ENCODE measurements around the gene EIF5. TPM values are rescaled to one million over a fixed set of nuclear protein-coding genes. Genes with fewer than 3 reads are reported as not detected.

EIF5 gene
- total and polyA plus RNA-seq, 2 donors (not counting 3 experiments of a cell fraction or from before 2014, with no cell fraction given) = 175 to 313 TPM

DNA sequence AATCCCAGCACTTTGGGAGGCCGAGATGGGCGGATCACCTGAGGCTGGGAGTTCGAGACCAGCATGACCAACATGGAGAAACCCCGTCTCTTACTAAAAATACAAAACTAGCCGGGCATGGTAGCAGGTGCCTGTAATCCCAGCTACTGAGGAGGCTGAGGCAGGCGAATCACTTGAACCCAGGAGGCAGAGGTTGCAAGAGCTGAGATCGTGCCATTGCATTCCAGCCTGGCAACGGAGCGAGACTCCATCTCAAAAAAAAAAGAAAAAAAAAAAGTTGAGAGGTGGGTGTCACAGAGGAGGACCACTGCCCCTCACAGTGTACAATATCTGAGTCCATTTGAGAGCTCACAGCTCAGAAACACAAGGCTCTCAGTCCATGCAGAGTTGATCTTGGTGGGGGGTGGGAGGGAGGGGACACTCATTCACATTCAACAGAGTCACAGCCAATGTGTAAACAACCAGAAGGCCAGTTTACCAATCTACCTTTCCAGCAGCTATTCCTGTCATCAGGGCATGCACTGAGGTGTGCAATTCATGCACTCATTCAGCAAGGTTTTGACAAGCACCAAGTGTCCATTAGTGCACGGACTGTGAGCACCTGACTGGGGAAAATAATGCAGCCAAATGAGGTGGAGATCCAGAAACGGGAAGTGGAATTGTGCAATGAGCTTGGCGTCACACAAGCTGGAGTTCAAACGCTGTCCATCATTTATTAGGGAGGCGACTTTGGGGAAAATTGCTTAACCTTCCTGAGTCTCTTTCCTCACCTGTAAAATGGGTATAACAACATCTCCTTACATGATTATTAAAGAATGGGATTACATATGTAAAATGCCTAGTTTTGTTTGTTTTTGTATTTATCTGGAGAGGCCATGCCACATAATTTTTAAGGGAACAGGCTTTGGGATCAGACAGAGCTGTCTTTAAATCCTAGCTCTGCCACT is 4.4 kb upstream of the EIF5 start:
- H3K9ac ChIP-seq (replicated peaks; ENCODE audit: extremely low read depth, insufficient read depth, low read length) = no peak overlapping the region
- no peak overlapping the region for H2AFZ ChIP-seq (ENCODE audit: low read depth, low read length)
- H3K27ac ChIP-seq (ENCODE audit: insufficient read depth, low read depth, low read length) = no peak overlapping the region
- DNase-seq (ENCODE audit: low read depth, low spot score) (no peak), FAIRE-seq (no peak)
- ChIA-PET POLR2A (no interaction called here), CTCF (no interaction called here)
- intact Hi-C loops (cut with micrococcal nuclease) (no loop called here), dilution Hi-C loops (cut with MboI; ENCODE audit: extremely low pct_ligation_motif_present, low sequenced_read_pairs) (no loop called here)
- no TSS peak for BruUV-seq (replicated peaks)
- no peaks in the 10 kb centered on the region for H3K4me1 ChIP-seq (ENCODE audit: control insufficient read depth, extremely low read depth, insufficient read depth, low read length)
- no peaks in the 10 kb centered on the region for H3K9me3 ChIP-seq (replicated peaks; ENCODE audit: control insufficient read depth, insufficient read depth, low read length)
- H3K4me2 ChIP-seq (ENCODE audit: insufficient read depth, low read length) = no peak overlapping the region
- peaks cover 2 to 6% of the 10 kb centered on the region in 2 experiments for H3K27me3 ChIP-seq (ENCODE audit: control insufficient read depth in 2 of 2, insufficient read depth in 2 of 2, low read length in 2 of 2)
- H3K79me2 ChIP-seq (ENCODE audit: control insufficient read depth, insufficient read depth, low read length) = peaks cover 4% of the 10 kb centered on the region
- TF ChIP-seq POLR2A (IDR thresholded peaks at IDR 0.05; ENCODE audit: low read depth, low read length) = no peak
- TF ChIP-seq MYC (IDR thresholded peaks at IDR 0.05; ENCODE audit: low read depth, low read length) = no peak
- no peak for TF ChIP-seq GATA2 (IDR thresholded peaks at IDR 0.05; ENCODE audit: insufficient read depth, insufficient read length, low read depth, low read length)
- no peak for TF ChIP-seq EZH2 (IDR thresholded peaks at IDR 0.05; ENCODE audit: borderline replicate concordance, low read depth, low read length, severe bottlenecking)
- TF ChIP-seq, protein P1, sequence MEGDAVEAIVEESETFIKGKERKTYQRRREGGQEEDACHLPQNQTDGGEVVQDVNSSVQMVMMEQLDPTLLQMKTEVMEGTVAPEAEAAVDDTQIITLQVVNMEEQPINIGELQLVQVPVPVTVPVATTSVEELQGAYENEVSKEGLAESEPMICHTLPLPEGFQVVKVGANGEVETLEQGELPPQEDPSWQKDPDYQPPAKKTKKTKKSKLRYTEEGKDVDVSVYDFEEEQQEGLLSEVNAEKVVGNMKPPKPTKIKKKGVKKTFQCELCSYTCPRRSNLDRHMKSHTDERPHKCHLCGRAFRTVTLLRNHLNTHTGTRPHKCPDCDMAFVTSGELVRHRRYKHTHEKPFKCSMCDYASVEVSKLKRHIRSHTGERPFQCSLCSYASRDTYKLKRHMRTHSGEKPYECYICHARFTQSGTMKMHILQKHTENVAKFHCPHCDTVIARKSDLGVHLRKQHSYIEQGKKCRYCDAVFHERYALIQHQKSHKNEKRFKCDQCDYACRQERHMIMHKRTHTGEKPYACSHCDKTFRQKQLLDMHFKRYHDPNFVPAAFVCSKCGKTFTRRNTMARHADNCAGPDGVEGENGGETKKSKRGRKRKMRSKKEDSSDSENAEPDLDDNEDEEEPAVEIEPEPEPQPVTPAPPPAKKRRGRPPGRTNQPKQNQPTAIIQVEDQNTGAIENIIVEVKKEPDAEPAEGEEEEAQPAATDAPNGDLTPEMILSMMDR (IDR thresholded peaks at IDR 0.05; ENCODE audit: extremely low read depth in 1 of 2, insufficient read depth in 1 of 2, low read depth in 1 of 2, low read length in 2 of 2) = no peak
- TF ChIP-seq FOS (IDR thresholded peaks at IDR 0.05; ENCODE audit: borderline replicate concordance, insufficient read depth, low read length) = no peak
- no peak for TF ChIP-seq JUN (IDR thresholded peaks at IDR 0.05; ENCODE audit: borderline replicate concordance, insufficient read depth, insufficient read length, low read depth)
- TF ChIP-seq POLR2AphosphoS5 (IDR thresholded peaks at IDR 0.05; ENCODE audit: insufficient read depth, low read depth, low read length) = no peak
- no peak for TF ChIP-seq MAX (IDR thresholded peaks at IDR 0.05; ENCODE audit: insufficient read depth, insufficient read length)
- H3K4me3 ChIP-seq (replicated peaks in 1 of 3; ENCODE audit: insufficient read depth in 1 of 3, low read depth in 1 of 3, low read length in 3 of 3) = no peak overlapping the region
- H3K36me3 ChIP-seq (ENCODE audit: control insufficient read depth in 2 of 2, extremely low read depth in 1 of 2, insufficient read depth in 2 of 2, low read length in 2 of 2) = no peaks in the 10 kb centered on the region
- H4K20me1 ChIP-seq (replicated peaks; ENCODE audit: control insufficient read depth, extremely low read depth, insufficient read depth, low read length) = no peaks in the 10 kb centered on the region
- H3K9me1 ChIP-seq (replicated peaks; ENCODE audit: control insufficient read depth, extremely low read depth, insufficient read depth, low read length) = no peaks in the 10 kb centered on the region

Measured in endothelial cell of umbilical vein (primary cell).